GM21390 (cell line): Measurements from ENCODE around the gene CTNNBL1.

Source experiments
- ATAC-seq: cut with Tn5 transposase; IDR thresholded peaks from one replicate; pipeline ENCODE4 v1.9.1; 2021; ENCODE audit not compliant: unreplicated experiment

Gene CTNNBL1

DNA sequence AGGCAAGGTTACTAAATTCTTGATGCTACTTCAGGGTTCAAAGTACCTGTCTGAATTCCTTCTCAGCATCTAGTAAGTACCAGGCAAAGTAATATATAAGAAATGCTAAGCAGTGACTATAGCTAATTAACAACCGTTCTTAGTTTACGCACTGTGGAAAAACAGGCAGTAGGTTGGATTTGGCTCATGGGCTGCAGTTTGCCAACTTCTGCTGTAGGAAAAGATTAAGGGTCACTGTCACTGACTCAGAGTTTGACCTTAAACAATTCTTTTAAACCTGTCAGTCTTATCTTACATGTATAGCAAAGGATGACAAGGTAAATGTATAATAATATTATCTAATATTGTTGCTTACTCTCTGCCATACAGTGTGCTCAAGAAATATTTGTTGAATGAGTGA, 42.3 kb downstream of the CTNNBL1 start:
- ATAC-seq: no peak

DNA sequence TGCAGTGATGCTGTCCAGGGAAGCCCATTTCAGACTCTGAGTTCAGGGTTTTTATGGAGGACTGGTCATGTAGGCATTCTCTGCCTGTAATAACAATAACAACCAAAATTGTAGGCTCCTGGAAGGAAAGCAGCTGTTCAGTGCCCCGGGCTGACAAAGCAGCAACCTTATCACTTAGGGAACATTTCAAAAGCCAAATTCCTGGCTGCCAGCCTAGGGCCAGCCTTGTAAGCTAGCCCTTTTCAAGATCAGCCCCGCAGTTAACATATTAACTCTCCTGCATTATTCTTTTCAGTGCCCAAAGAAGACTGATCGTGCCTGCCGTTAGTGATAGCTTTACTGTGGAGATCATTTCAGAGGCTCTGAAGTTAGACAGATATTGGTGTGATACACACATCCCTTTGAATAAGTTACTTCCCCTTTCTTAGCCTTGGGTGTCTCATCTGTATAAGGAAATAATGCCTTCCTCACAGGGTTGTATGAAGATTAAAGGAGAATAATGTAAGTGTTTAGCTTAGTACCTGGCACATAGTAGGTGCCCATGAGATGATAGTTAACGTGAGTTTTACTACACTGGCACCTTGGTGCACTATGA, 44.1 kb downstream of the CTNNBL1 start:
- no peak for ATAC-seq

DNA sequence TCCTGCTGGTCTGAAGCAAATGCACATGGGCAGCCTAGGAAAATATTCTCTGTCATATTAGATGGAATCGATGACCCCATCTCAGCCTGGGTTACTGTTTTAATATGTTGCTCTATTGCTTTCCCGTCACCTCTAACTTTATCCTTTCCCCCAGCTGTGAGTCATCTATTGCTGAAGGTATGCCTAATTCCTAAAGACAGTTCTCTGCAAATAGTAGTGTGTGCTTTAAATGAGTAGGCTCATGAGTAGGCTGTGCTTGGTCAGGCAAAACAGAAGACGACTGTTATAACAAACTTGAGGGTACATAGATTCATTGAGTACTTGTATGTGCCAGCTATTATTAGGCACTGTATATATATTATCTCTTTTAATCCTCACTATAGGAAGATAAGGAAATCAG, 47.2 kb downstream of the CTNNBL1 start:
- no peak for ATAC-seq

DNA sequence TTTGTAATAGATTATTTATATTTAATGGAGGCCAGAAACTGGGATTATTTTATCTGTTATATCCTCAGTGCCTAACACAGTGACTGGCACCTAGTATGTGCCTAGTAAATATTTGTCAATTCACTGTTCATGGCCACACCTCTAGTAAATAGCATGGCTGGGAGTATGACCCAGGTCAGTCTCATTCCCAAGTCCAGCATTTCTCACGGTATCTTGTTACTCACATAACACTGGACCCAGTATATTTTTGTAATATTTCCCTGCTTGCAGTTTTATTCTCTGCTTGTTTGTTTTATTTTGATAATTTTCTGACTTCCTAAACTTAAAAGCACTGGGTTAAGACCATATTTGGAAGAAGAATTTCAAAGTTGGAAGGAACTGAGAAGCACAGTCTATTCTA, 47.7 kb downstream of the CTNNBL1 start:
- no peak for ATAC-seq

DNA sequence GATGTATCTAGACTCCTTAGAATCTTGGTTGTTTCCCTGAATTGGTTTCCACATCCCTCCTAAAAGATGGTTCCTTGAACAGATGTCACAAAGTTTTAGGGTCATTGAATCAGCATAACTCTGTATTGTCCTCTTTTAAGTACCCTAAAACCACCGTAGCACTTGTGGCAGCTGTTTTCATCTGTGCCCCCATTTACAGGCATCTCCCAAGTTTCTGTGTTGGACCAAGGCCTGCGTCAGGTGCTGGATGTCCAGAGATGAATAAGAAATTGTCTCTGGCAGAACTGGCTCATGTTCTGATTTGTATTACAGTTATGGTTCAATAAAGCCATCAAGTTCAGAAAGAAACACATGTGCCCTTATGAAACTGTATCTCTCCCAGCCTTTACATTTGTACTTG, 48.3 kb downstream of the CTNNBL1 start:
- no peak for ATAC-seq

DNA sequence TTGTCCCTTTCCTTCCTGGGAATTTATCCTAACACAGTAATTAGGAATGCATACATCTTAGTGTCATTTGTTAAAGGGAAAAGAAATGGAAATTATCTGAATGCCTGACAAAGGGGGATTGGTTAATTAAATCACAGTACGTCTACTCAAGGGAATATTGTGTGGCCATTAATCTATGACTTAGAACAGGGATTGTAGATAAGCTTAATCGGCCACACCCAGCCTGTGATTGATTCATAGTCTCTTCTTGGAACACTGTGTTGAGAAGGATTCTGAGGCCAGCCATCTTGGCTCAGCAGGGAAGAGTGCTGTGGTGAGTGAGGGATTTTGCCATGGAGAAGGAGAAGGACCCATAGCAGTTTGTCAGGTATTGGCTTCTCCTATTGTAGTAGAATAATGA, 50.5 kb downstream of the CTNNBL1 start:
- ATAC-seq: no peak

DNA sequence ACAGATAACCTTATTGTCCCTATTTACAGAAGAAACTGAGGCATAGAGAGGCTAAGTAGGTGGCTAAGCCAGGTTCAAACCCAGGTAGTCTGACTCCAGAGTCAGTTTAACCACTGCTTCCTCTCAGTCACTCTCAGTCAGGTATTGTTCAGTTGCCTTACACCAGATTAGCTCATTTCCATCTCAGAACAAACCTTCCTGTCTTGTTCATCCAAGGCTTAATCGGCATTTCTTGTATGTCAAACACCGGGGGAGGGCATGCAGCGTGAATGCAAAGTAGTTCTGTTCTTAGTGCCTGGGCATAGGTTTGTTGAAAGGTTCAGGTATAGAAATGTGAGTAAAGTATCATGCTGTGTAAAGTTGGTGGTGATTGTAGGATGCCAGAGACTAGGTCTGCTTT, 51.7 kb downstream of the CTNNBL1 start:
- peak; percentile 49 for ATAC-seq

DNA sequence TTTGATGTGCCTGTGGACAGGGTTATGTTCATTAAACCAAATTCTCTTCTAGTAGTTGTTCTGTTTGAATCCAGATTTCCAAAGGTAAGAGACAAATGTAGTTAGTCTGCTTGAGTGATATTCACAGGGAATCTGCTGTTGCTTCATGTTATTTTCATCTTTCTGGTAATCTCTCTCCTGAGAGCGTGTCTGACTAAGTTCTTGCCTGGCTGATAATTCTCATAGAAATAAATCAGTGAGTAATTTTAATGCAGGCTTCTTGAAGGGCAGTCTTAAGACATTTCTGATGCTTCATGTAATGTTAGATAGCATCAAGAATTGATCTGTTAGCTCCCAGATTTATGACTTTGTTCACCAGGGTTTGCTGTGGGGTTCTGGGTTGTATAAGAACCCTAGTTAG, 54.2 kb downstream of the CTNNBL1 start:
- ATAC-seq: no peak

DNA sequence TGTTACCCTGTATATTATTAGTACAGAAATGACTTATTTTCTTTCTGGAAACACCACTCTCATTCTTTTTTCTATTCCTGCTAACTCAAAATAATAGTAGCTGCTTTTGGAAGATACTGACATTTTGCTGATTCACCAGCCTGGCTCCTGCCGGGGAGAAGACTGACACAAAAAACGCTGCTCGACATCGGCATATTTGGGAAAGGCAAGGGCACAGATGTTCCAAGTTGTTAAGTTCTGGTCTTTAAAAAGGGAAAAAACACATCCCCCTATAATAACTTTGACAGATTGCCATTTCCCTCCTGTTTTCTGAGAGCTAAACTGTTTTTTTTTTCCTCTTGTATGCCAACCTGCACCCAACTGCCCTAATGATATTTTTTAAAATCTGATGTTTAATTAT, 55.4 kb downstream of the CTNNBL1 start:
- ATAC-seq: no peak

DNA sequence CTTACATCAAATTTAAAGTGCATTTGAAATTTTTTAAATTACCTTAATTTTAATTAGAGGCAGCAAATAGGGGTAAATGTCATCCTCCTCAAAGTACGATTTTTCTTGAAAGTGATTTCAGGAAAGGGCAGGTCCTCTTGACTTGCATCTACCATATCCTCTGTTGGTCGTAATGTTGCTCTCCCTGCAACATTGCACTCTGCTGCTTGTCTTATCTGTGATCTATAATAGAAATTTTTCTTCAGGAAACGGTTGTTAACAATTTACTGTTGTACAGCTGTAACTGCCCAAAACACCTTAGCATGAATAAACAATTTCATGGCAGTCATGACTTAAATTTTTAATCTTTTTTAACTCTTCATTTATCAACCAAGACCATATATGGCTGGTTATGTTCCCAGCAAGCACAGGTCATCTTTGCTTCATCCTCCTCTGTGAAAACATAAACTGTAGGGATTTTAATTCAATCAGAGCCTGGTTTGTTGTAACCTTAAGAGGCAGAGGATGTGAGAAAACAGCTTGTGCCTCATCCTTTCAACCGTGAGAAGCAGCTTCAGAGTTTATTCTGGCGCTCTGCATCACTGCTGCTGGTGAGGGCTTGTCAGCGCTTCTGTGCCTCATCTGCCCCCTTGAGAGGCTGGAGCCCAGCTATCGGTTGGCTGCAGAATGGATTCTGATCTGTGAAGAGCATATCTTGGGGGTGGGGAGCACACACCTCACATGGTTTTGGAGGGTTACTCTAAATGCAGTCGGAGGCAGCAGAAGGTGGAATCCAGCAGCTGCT, 56.0 kb downstream of the CTNNBL1 start:
- ATAC-seq: no peak

DNA sequence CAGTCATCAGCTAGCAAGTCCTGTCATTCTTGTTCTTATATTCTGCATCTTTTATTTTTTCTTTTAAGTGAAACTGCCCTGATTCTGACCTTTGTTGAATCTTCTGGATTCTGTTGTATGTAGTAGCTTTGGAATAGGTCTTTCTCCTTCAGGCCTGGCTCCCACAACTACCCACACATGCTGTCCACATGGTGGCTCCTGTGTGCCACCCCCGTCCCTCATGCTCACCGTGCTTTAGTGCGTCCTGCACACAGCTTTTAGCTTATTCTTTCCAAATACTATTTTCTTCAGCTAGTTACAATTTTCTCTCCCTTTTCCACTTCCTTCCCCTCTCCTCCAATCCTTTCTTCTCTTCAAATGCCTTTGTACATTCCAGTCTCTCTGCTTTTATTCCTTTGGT, 61.8 kb downstream of the CTNNBL1 start:
- no peak for ATAC-seq

DNA sequence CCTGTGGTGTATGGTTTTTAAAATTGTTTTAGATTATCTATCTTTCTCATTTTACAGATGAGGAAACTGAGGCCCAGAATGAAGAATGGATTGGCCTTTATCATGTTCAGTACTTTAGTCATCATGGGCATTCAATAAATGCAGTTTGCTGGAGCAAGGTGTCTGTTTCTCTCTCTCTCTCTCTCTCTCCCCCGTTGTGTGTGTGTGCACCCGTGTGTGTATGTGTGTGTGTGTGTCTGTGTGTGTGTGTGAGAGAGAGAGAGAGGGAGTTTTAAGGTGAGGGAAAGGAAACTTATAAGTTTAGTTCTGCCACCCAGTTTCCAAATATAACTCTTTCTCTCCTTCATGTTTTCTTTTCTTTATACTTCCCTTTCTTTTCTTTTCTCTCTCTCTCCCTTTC, 62.4 kb downstream of the CTNNBL1 start:
- ATAC-seq: no peak

DNA sequence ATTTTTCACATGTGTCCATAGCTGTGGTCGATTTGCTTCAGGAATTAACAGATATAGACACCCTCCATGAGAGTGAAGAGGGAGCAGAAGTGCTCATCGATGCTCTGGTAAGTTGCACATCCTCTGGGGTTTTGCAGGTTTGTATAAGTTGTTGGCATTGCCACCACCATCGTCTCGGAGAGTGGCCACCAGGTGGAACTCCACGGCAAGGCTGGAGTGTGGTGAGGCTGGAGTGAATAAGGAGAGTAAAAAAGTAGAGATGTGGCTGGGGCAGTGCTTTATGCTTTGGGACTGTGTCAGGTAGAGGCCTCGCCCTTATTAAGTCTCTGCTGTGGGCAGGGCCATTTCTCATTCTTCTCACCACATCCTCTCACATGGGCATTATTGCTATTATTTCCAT, 63.7 kb downstream of the CTNNBL1 start:
- no peak for ATAC-seq

DNA sequence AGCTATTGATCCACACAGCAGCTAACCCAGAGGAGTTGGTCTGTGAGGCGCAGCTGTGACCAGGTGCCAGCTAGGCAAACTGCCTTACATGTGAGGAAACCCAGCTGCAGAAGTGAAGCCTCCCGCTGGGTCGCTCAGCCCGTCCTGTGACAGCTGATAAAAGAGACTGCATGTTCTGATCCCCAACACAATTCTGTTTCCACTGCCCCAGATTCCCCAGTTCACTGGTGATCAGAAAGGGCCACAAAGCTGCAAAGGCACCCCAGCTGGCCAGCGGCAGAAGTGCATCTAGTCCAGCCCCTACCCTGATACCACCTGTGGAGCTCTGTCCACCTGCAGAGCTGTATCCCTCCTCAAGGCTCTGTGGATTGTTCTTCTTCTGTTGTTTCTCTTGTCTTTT, 64.5 kb downstream of the CTNNBL1 start:
- no peak for ATAC-seq

DNA sequence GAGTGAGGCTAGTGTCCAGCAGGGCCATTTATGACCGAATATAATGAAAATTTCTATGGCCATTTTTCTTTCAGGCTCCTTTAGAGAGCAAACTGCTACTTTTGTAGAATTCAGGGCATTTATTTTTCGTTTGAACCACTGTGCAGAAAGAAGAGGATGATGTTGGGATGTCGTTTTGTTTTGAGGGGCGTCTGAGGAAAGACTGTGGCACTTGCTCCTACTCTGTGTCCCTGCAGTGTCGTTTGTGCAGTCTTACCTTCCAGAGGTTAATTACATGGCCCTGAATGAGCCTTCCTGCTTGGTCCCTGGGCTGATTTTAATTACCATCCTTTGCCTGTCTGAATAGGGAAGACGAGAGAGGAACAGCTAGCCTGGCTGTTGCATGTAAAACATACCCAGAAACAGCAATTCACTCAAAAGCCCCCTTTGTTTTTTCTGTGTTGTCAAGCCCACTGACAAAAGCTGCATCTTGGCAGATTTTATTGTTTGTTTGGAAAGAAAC, 65.3 kb downstream of the CTNNBL1 start:
- ATAC-seq: no peak

DNA sequence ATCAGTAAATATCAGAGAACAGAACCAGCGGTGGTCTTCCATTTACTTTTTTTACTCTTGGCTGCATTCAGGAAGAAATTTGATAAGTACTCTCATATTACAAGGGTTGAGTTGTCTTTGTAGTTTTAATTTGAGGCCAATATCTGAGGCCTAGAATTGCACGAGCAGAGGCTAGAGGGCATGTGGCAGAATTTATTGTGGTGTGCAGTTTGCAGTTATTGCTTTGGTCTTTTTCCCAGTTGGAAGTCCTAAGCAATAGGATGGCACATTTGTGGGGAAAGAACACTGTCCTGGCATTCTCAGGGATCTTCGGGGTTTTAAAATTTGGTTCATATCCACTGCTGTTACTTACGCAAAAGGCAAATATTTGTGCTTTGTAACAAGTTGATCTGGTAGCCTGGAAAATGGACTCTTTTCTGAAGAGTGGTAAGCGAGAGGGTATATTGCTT, 66.0 kb downstream of the CTNNBL1 start:
- ATAC-seq: no peak

DNA sequence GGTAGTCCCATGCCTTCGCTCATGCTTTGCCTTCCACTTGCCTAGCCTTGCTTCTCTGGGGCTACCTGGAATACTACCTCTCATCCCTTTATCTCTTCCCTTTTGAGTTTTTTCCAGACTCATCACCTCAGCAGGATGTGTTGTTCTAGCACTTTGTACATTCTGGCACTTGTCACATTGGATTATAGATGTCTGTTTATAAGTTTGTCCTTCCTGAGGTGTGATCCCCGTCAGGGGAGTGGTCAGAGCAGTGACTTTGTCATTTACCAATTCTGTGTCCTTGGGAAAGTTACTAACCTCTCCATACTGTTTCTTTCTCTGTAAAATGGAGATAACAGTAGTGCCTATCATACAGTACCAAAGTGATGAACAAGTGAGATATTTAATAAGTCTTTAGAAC, 66.5 kb downstream of the CTNNBL1 start:
- no peak for ATAC-seq

DNA sequence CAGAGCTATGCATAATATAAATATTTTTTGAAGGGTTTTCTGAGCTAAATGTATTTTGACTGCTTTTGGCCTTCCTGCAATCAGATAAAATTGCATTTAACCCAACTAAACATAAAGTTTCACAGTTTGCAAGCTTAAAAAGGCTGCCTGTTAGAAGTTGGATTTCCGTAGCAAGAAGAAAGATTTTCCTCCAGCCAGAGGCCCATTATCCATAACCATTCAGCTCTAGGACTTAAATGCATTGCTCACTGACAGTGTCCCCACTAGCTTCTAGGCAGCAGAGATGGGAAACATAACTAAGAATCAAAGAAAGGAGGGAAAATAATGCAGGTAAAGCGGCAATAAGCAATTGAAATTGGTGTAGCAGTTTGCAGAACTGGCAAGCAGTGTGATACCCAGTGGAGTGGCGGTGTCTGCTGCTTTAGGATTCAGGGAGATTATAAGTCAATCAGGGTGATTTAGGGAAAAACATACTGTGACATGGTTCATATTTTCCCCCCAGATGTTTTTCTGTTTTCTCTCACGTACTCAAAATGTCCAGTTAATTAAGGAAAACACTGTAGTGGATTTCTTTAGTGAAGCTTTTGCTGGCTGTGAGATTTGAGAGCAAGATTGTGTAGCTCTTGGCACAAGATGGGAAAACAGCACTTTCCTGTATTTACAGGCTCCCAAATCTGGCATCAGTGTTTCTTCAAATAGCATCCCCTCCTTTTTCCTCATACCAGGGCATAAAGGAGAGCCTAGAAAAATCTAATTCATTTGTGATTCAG, 69.1 kb downstream of the CTNNBL1 start:
- ATAC-seq: no peak

DNA sequence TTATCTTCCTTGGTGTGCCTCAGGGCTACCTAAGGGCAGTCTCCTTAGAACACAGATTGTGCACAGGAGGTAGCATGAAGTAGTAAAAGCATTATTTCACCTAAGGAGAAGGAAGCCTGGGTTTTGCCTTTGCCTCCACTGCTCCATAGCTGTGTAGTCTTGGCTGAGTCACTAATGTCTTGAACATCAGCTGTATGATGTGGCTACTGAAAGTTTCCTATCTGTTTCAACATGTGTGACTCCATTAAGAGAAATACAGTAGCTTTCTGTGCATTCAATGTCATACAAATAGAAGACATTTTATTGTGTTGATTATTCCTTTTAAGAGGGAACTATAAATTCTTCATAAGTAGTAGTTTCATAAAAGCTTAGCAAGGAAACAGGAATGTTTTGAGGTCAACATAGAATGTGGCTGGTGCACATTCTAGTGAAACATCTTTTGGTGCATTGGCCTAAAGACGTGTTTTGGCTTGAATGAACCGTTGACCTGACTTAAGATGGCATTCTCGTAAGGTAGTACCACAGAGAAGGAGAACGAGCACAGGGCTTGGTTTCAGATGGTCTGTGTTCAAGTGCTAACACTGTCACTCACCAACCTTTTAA, 70.6 kb downstream of the CTNNBL1 start:
- no peak for ATAC-seq

DNA sequence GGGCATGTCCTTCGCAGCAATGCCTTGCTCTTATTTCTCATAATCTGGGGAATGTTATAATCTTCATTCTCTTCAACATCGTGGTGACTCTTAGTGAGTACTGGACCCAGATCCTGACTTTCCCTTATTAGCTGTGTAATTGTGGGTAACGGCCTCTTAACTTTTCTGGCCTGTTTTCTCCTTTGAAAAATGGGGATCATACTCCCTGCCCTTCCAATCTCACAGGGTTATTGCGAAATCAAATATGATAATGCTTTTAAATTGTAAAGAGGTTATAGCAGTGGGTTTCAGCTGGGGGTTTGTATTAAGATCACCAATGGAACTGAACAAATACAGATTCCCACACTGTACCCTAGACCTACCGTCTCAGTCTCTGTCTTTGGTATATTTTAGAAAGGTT, 77.1 kb downstream of the CTNNBL1 start:
- no peak for ATAC-seq

DNA sequence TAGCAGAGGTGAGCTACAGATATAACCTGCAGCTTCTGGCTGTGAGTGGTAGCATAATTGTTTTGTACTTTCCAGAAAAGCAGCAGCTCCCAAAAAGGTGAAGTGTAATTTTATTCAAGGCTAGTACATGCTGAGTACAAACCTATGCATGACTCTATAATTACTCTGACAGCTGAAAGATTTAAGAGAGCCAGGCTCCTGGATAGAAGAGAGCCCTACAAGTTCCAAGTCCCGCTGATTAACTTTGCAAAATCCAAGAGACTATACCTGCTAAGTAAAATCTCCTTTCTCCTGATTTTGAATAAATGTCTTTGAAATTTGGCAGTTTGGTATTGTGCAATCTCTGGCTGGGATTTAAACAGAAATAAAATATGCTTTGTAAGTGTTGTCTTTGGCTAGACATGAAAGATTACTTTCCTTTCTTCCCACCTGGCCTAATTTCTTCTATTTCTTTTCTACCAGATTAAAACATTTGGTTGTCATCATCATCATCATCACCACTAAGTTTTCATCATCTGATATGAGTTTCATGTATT, 79.5 kb downstream of the CTNNBL1 start:
- ATAC-seq: no peak
